Measurements from ENCODE around the gene MYRIP.
"Not testable (repeated sequence)": the region's sequence is repeated elsewhere in the genome, so short reads cannot be mapped to it uniquely, and the experiment has no call there.

Gene MYRIP

GRCh38 chr3:40247714-40248454, 438.5 kb downstream of the MYRIP start:
- DNase-seq: no peak

- DNase-seq: no peak
Measured at GRCh38 chr3:40248591-40248990, 439.2 kb downstream of the MYRIP start.

GRCh38 chr3:40249168-40249567, 439.8 kb downstream of the MYRIP start:
- no peak for DNase-seq

- DNase-seq: no peak
Measured at GRCh38 chr3:40254491-40254890, 445.1 kb downstream of the MYRIP start.

- DNase-seq: no peak
Measured at GRCh38 chr3:40254891-40255290, 445.5 kb downstream of the MYRIP start.

- DNase-seq: no peak
Measured at GRCh38 chr3:40255532-40255931, 446.1 kb downstream of the MYRIP start.

- DNase-seq: no peak
Measured at GRCh38 chr3:40258064-40258463, 448.7 kb downstream of the MYRIP start.

- DNase-seq: no peak
Measured at GRCh38 chr3:40258555-40258954, 449.1 kb downstream of the MYRIP start.

- DNase-seq: no peak
Measured at GRCh38 chr3:40262331-40262730, 452.9 kb downstream of the MYRIP start.

GRCh38 chr3:40264451-40264850, 455.0 kb downstream of the MYRIP start:
- no peak for DNase-seq

GRCh38 chr3:40265181-40265580, 455.8 kb downstream of the MYRIP start:
- DNase-seq: no peak

- no peak for DNase-seq
Measured at GRCh38 chr3:40267937-40268724, 458.7 kb downstream of the MYRIP start.

- no peak for DNase-seq
Measured at GRCh38 chr3:40268802-40269524, 459.6 kb downstream of the MYRIP start.

GRCh38 chr3:40278791-40279190, 469.4 kb downstream of the MYRIP start:
- no peak for DNase-seq

GRCh38 chr3:40281995-40282394, 472.6 kb downstream of the MYRIP start:
- DNase-seq: no peak

GRCh38 chr3:40283057-40283456, 473.6 kb downstream of the MYRIP start:
- not testable (repeated sequence) for DNase-seq

- DNase-seq: no peak
Measured at GRCh38 chr3:40287248-40287647, 477.8 kb downstream of the MYRIP start.

- no peak for DNase-seq
Measured at GRCh38 chr3:40290396-40290795, 481.0 kb downstream of the MYRIP start.

- DNase-seq: no peak
Measured at GRCh38 chr3:40291471-40291870, 482.1 kb downstream of the MYRIP start.

- no peak for DNase-seq
Measured at GRCh38 chr3:40292637-40293349, 483.4 kb downstream of the MYRIP start.

GRCh38 chr3:40294434-40294833, 485.0 kb downstream of the MYRIP start:
- DNase-seq: no peak

GRCh38 chr3:40298075-40298474, 488.7 kb downstream of the MYRIP start:
- no peak for DNase-seq

GRCh38 chr3:40299130-40299720, 489.8 kb downstream of the MYRIP start:
- no peak for DNase-seq

Data from SHP77 treated with DMSO at 0.1 percent for 48 hours (cell line).